Measurements from ENCODE around the gene METRN.
"Not testable (repeated sequence)": the region's sequence is repeated elsewhere in the genome, so short reads cannot be mapped to it uniquely, and the experiment has no call there.

Gene METRN

GRCh38 chr16:691242-691641, 23.7 kb upstream of the METRN start:
- not testable (repeated sequence) for DNase-seq (ENCODE audit: low read depth in 2 of 3, low spot score in 2 of 3)

GRCh38 chr16:692356-693108, 22.4 kb upstream of the METRN start:
- DNase-seq (ENCODE audit: low read depth in 2 of 3, low spot score in 2 of 3) = no peak

GRCh38 chr16:693364-693763, 21.6 kb upstream of the METRN start:
- DNase-seq (ENCODE audit: low read depth in 2 of 3, low spot score in 2 of 3) = no peak

GRCh38 chr16:693766-694165, 21.2 kb upstream of the METRN start:
- no peak for DNase-seq (ENCODE audit: low read depth in 2 of 3, low spot score in 2 of 3)

- no peak for DNase-seq (ENCODE audit: low read depth in 2 of 3, low spot score in 2 of 3)
Observed at GRCh38 chr16:694187-694862, 20.6 kb upstream of the METRN start.

- no peak for DNase-seq (ENCODE audit: low read depth in 2 of 3, low spot score in 2 of 3)
Observed at GRCh38 chr16:694863-695354, 20.0 kb upstream of the METRN start.

- no peak for DNase-seq (ENCODE audit: low read depth in 2 of 3, low spot score in 2 of 3)
Observed at GRCh38 chr16:695355-696089, 19.4 kb upstream of the METRN start.

GRCh38 chr16:698911-699671, 15.8 kb upstream of the METRN start:
- DNase-seq (ENCODE audit: low read depth in 2 of 3, low spot score in 2 of 3) = no peak

- no peak for DNase-seq (ENCODE audit: low read depth in 2 of 3, low spot score in 2 of 3)
Observed at GRCh38 chr16:700684-701584, 14.0 kb upstream of the METRN start.

- DNase-seq (ENCODE audit: low read depth in 2 of 3, low spot score in 2 of 3) = no peak
Observed at GRCh38 chr16:702341-702740, 12.6 kb upstream of the METRN start.

GRCh38 chr16:703406-703805, 11.5 kb upstream of the METRN start:
- DNase-seq (ENCODE audit: low read depth in 2 of 3, low spot score in 2 of 3) = no peak

- DNase-seq (ENCODE audit: low read depth in 2 of 3, low spot score in 2 of 3) = no peak
Observed at GRCh38 chr16:704047-704446, 10.9 kb upstream of the METRN start.

GRCh38 chr16:704552-705380, 10.2 kb upstream of the METRN start:
- no peak for DNase-seq (ENCODE audit: low read depth in 2 of 3, low spot score in 2 of 3)

GRCh38 chr16:705431-706188, 9.3 kb upstream of the METRN start, which contains the start of gene FBXL16:
Gene FBXL16 (minus strand): TSS chr16:705801. CDS start chr16:697405, 8,396 bp downstream.
- no peak for DNase-seq (ENCODE audit: low read depth in 2 of 3, low spot score in 2 of 3)

- DNase-seq (ENCODE audit: low read depth in 2 of 3, low spot score in 2 of 3) = no peak
Observed at GRCh38 chr16:706189-707061, 8.5 kb upstream of the METRN start.

GRCh38 chr16:707062-707538, 7.8 kb upstream of the METRN start:
- no peak for DNase-seq (ENCODE audit: low read depth in 2 of 3, low spot score in 2 of 3)

GRCh38 chr16:708019-708418, 6.9 kb upstream of the METRN start:
- DNase-seq (ENCODE audit: low read depth in 2 of 3, low spot score in 2 of 3) = no peak
